HG03469 (cell line): Measurements from ENCODE around the gene EFNB1.
"Not testable (repeated sequence)": the region's sequence is repeated elsewhere in the genome, so short reads cannot be mapped to it uniquely, and the experiment has no call there.

Source experiments
- ATAC-seq: cut with Tn5 transposase; IDR thresholded peaks from one replicate; pipeline ENCODE4 v1.9.1; 2021; ENCODE audit warnings: mild to moderate bottlenecking, moderate library complexity, moderate number of reproducible peaks; ENCODE audit not compliant: unreplicated experiment

Gene EFNB1

GRCh38 chrX:68828740-68829581 is at the start of gene EFNB1:
Gene EFNB1 (plus strand): TSS chrX:68829021. CDS start chrX:68829777, 756 bp downstream.
- ATAC-seq, result peak; percentile 94

GRCh38 chrX:68781295-68781694 is 47.5 kb upstream of the EFNB1 start:
- ATAC-seq, result not testable (repeated sequence)

GRCh38 chrX:68784816-68785215 is 44.0 kb upstream of the EFNB1 start:
- no peak for ATAC-seq

- ATAC-seq, result not testable (repeated sequence)
Observed at GRCh38 chrX:68786581-68786980, 42.2 kb upstream of the EFNB1 start.

- no peak for ATAC-seq
Observed at GRCh38 chrX:68789966-68790365, 38.9 kb upstream of the EFNB1 start.

GRCh38 chrX:68792083-68792482 is 36.7 kb upstream of the EFNB1 start:
- ATAC-seq, result no peak

GRCh38 chrX:68794461-68794860 is 34.4 kb upstream of the EFNB1 start:
- ATAC-seq, result no peak

GRCh38 chrX:68795741-68796140 is 33.1 kb upstream of the EFNB1 start:
- no peak for ATAC-seq

GRCh38 chrX:68798400-68798799 is 30.4 kb upstream of the EFNB1 start:
- not testable (repeated sequence) for ATAC-seq

GRCh38 chrX:68801737-68802290 is 27.0 kb upstream of the EFNB1 start:
- ATAC-seq, result no peak

- ATAC-seq, result no peak
Observed at GRCh38 chrX:68807818-68808217, 21.0 kb upstream of the EFNB1 start.

- no peak for ATAC-seq
Observed at GRCh38 chrX:68808686-68809357, 20.0 kb upstream of the EFNB1 start.

GRCh38 chrX:68820476-68821110 is 8.2 kb upstream of the EFNB1 start:
- ATAC-seq, result no peak

- no peak for ATAC-seq
Observed at GRCh38 chrX:68821616-68822015, 7.2 kb upstream of the EFNB1 start.

- ATAC-seq, result no peak
Observed at GRCh38 chrX:68822641-68823410, 6.0 kb upstream of the EFNB1 start.

- ATAC-seq, result no peak
Observed at GRCh38 chrX:68823413-68824151, 5.2 kb upstream of the EFNB1 start.

- ATAC-seq, result no peak
Observed at GRCh38 chrX:68824152-68824433, 4.7 kb upstream of the EFNB1 start.

GRCh38 chrX:68824565-68825125 is 4.2 kb upstream of the EFNB1 start:
- ATAC-seq, result no peak

GRCh38 chrX:68826113-68826980 is 2.5 kb upstream of the EFNB1 start:
- ATAC-seq, result no peak
